H1 (cell line): ENCODE data around the gene SERPINA1. TPM values are rescaled to one million over a fixed set of nuclear protein-coding genes. Genes with fewer than 3 reads are reported as not detected.

ENCODE experiments used
- CTCF ChIA-PET: fragments of 300-600 bp; sonication (Branson Sonifier 250); formaldehyde crosslinking; loops from one replicate; lab custom pipeline; 2021; ENCODE audit not compliant: partially characterized antibody; lab: Charles Lee
- POLR2A ChIA-PET: fragments of 300-600 bp; sonication (Branson Sonifier 250); formaldehyde crosslinking; loops from one replicate; lab custom pipeline; 2021; ENCODE audit warnings: inconsistent platforms; ENCODE audit not compliant: partially characterized antibody; lab: Charles Lee
- DNase-seq, 2 experiments: peaks; one replicate each; pipeline versions ENCODE4 v3.0.0 to v3.0.0-alpha.2; 2010 to 2022; ENCODE audit warnings: low spot score in 2 of 2, low read depth in 1 of 2, mixed read lengths in 1 of 2
- FAIRE-seq: peaks from 2 replicates; lab custom pipeline; 2011; peaks lifted over from hg19 to GRCh38; lab: Jason Lieb, UNC
- H2AFZ ChIP-seq: 2 replicates; pipeline ENCODE4 v1.8.1; 2012; ENCODE audit warnings: low read length, inconsistent platforms
- H2AK5ac ChIP-seq: 2 replicates; pipeline ENCODE4 v1.6.1; 2013; ENCODE audit warnings: low read depth, low read length
- H2BK120ac ChIP-seq: replicated peaks from 2 replicates; pipeline ENCODE3; 2013; ENCODE audit warnings: low read depth, low read length, inconsistent platforms
- H2BK12ac ChIP-seq: 2 replicates; pipeline ENCODE4 v1.6.1; 2013; ENCODE audit warnings: low read depth, low read length
- H2BK15ac ChIP-seq: 2 replicates; pipeline ENCODE4 v1.6.1; 2013; ENCODE audit warnings: low read length
- H2BK20ac ChIP-seq: 2 replicates; pipeline ENCODE4 v1.6.1; 2013; ENCODE audit warnings: low read length
- H2BK5ac ChIP-seq: 2 replicates; pipeline ENCODE4 v1.6.1; 2013; ENCODE audit warnings: low read depth, low read length
- H3K14ac ChIP-seq: 2 replicates; pipeline ENCODE4 v1.6.1; 2013; ENCODE audit warnings: inconsistent platforms; ENCODE audit not compliant: insufficient read length
- H3K18ac ChIP-seq: 2 replicates; pipeline ENCODE4 v1.6.1; 2013; ENCODE audit warnings: low read length; ENCODE audit errors: extremely low read depth
- H3K23ac ChIP-seq: 2 replicates; pipeline ENCODE4 v1.6.1; 2013; ENCODE audit warnings: inconsistent platforms; ENCODE audit not compliant: insufficient read length
- H3K23me2 ChIP-seq: 2 replicates; pipeline ENCODE4 v1.6.1; 2013; ENCODE audit warnings: low read depth, low read length
- H3K27ac ChIP-seq: 2 replicates; pipeline ENCODE4 v1.6.1; 2011; ENCODE audit warnings: low read depth, low read length, inconsistent platforms
- H3K27me3 ChIP-seq, 4 experiments: replicated peaks in 1 of 4; 1 replicate in 1 of 4; 2 replicates in 3 of 4; pipeline versions ENCODE4 v1.6.1 to v1.8.1; 2011 to 2013; ENCODE audit warnings: low read length in 3 of 4, mild to moderate bottlenecking in 3 of 4, inconsistent platforms in 2 of 4, mixed read lengths in 2 of 4, moderate library complexity in 1 of 4; ENCODE audit not compliant: control insufficient read depth in 3 of 4, insufficient read depth in 3 of 4; ENCODE audit errors: extremely low read depth in 1 of 4
- H3K36me3 ChIP-seq, 4 experiments: 2 replicates each; pipeline versions ENCODE4 v1.6.1 to v1.8.1; 2011 to 2013; ENCODE audit warnings: mild to moderate bottlenecking in 4 of 4, low read length in 3 of 4, moderate library complexity in 2 of 4, control low read depth in 1 of 4, inconsistent platforms in 1 of 4; ENCODE audit not compliant: insufficient read depth in 4 of 4, control insufficient read depth in 2 of 4
- H3K4ac ChIP-seq: replicated peaks from 2 replicates; pipeline ENCODE3; 2013; ENCODE audit warnings: low read length, low read depth, mixed read lengths, inconsistent platforms; ENCODE audit not compliant: insufficient read length
- H3K4me1 ChIP-seq, 4 experiments: replicated peaks in 1 of 4; 1 replicate in 1 of 4; 2 replicates in 3 of 4; pipeline versions ENCODE4 v1.6.1 to v1.8.1; 2011 to 2013; ENCODE audit warnings: low read length in 3 of 4, inconsistent platforms in 2 of 4, mixed read lengths in 1 of 4; ENCODE audit not compliant: insufficient read depth in 4 of 4, control insufficient read depth in 3 of 4
- H3K4me2 ChIP-seq, 2 experiments: 2 replicates each; pipeline versions ENCODE4 v1.6.1 to v1.8.1; 2011 to 2013; ENCODE audit warnings: low read depth in 2 of 2, low read length in 2 of 2, control low read depth in 1 of 2, inconsistent platforms in 1 of 2, mild to moderate bottlenecking in 1 of 2; ENCODE audit not compliant: insufficient read depth in 1 of 2
- H3K4me3 ChIP-seq, 4 experiments: fragments of 200-600, 300-600 bp in 1 of 4; sonication (generic), shearing (Covaris generic), sonication (Bioruptor Twin) in 1 of 4; 2 replicates each; pipeline versions ENCODE4 v1.5.1 to v1.8.1; 2011 to 2016; ENCODE audit warnings: low read length in 4 of 4, low read depth in 3 of 4, control low read depth in 2 of 4, inconsistent platforms in 2 of 4, mild to moderate bottlenecking in 2 of 4, mixed read lengths in 1 of 4, moderate library complexity in 1 of 4; ENCODE audit not compliant: insufficient read depth in 2 of 4; ENCODE audit errors: extremely low read depth in 1 of 4
- H3K56ac ChIP-seq: replicated peaks from 2 replicates; pipeline ENCODE3; 2013; ENCODE audit warnings: low read depth, mild to moderate bottlenecking, mixed read lengths, low read length, inconsistent platforms; ENCODE audit not compliant: insufficient read length
- H3K79me1 ChIP-seq: 2 replicates; pipeline ENCODE4 v1.6.1; 2013; ENCODE audit warnings: low read depth, low read length, control low read depth
- H3K79me2 ChIP-seq, 2 experiments: 2 replicates each; pipeline versions ENCODE4 v1.6.1 to v1.8.1; 2012 to 2013; ENCODE audit warnings: low read length in 2 of 2, mild to moderate bottlenecking in 2 of 2, inconsistent platforms in 1 of 2; ENCODE audit not compliant: insufficient read depth in 2 of 2, control insufficient read depth in 1 of 2
- H3K9ac ChIP-seq, 4 experiments: replicated peaks in 1 of 4; 1 replicate in 1 of 4; 2 replicates in 3 of 4; pipeline versions ENCODE4 v1.6.1 to v1.8.1; 2011 to 2013; ENCODE audit warnings: low read depth in 3 of 4, low read length in 3 of 4, control low read depth in 2 of 4, mild to moderate bottlenecking in 2 of 4, moderate library complexity in 2 of 4, inconsistent platforms in 1 of 4; ENCODE audit errors: extremely low read depth in 1 of 4
- H3K9me3 ChIP-seq, 2 experiments: 2 replicates each; pipeline versions ENCODE4 v1.6.1 to v1.8.1; 2012 to 2013; ENCODE audit warnings: mild to moderate bottlenecking in 2 of 2, moderate library complexity in 2 of 2, control low read depth in 1 of 2, inconsistent platforms in 1 of 2, low read depth in 1 of 2, low read length in 1 of 2, mixed read lengths in 1 of 2; ENCODE audit not compliant: insufficient read depth in 2 of 2
- H4K20me1 ChIP-seq, 2 experiments: replicated peaks in 1 of 2; 2 replicates each; pipeline versions ENCODE3 to v1.8.1; 2011 to 2013; ENCODE audit warnings: inconsistent platforms in 2 of 2, low read length in 2 of 2, mild to moderate bottlenecking in 1 of 2; ENCODE audit not compliant: insufficient read depth in 2 of 2, control insufficient read depth in 1 of 2
- H4K5ac ChIP-seq: 2 replicates; pipeline ENCODE4 v1.6.1; 2013; ENCODE audit warnings: low read length, low read depth, mixed read lengths, inconsistent platforms; ENCODE audit not compliant: insufficient read length
- H4K8ac ChIP-seq: 2 replicates; pipeline ENCODE4 v1.8.0; 2013; ENCODE audit warnings: mild to moderate bottlenecking, moderate library complexity, low read length, inconsistent platforms; ENCODE audit not compliant: insufficient read depth; ENCODE audit errors: extremely low read depth
- H4K91ac ChIP-seq: replicated peaks from 2 replicates; pipeline ENCODE3; 2013; ENCODE audit warnings: low read length, mixed read lengths, inconsistent platforms; ENCODE audit not compliant: insufficient read length
- KDM4A ChIP-seq: IDR thresholded peaks from one replicate; pipeline ENCODE4 v1.7.1; 2012; ENCODE audit warnings: low read depth, mild to moderate bottlenecking, moderate library complexity, low read length, inconsistent platforms; ENCODE audit not compliant: severe bottlenecking
- KDM5A ChIP-seq: fragments of 200-600 bp; IDR thresholded peaks from 2 replicates; pipeline ENCODE4 v1.7.1; 2012; ENCODE audit warnings: mild to moderate bottlenecking, low read length, inconsistent platforms, mixed read lengths
- POLR2A ChIP-seq, 2 experiments: IDR thresholded peaks; 1 replicate in 1 of 2; 2 replicates in 1 of 2; pipeline ENCODE4 v1.6.1; 2011; ENCODE audit warnings: low read depth in 2 of 2, low read length in 2 of 2, mild to moderate bottlenecking in 2 of 2; ENCODE audit errors: control extremely low read depth in 1 of 2
- RFX5 ChIP-seq: IDR thresholded peaks from 2 replicates; pipeline ENCODE4 v1.6.1; 2011; ENCODE audit warnings: low read depth, low read length, improper control_type of control experiment, borderline replicate concordance
- WGBS, 2 experiments: shearing (Covaris generic) in 1 of 2; methylation state at CpG; one replicate each; pipeline versions ENCODE4 v1.1.6 to v1.1.7; 2013 to 2015; ENCODE audit warnings: low lambda C conversion rate in 2 of 2, mixed read lengths in 2 of 2, inconsistent platforms in 1 of 2, low coverage in 1 of 2, missing lambda C conversion rate in 1 of 2; ENCODE audit not compliant: insufficient replicate concordance in 2 of 2, insufficient coverage in 1 of 2, insufficient read length in 1 of 2; ENCODE audit errors: extremely low coverage in 1 of 2, missing lambda C conversion rate in 1 of 2; 5-methylcytosine and 5-hydroxymethylcytosine counted together
- polyA plus RNA-seq, 7 experiments: library from polyadenylated mRNA; depleted of rRNA in 3 of 7; stranded (reverse) in 5 of 7; unstranded in 2 of 7; fragments of >200 nt in 5 of 7; fragments of 200-250 nt in 2 of 7; gene quantifications; 1 replicate in 5 of 7; 2 replicates in 1 of 7; 4 replicates in 1 of 7; pipeline versions ENCODE4 v1.2.1 to v1.2.3, GENCODE V29; 2011 to 2013; ENCODE audit warnings: missing spikeins in 2 of 7, mixed read lengths in 2 of 7
- total RNA-seq: library from RNA; stranded (reverse); fragmentation: NEBNext Ultra II Directional; extraction: Animal tissue kit (Norgen Biotek cat#: 25700); gene quantifications from 2 replicates; pipeline ENCODE4 v1.2.1, GENCODE V29; 2021

Gene SERPINA1
- total and polyA plus RNA-seq, 2 of the 8 experiments (the other 6 are each of a cell fraction or from before 2014, with no cell fraction given) = 0.08 TPM; not detected in 1

GRCh38 chr14:94381149-94382030 is 7.0 kb downstream of the SERPINA1 start:
- Histone ChIP-seq H4K8ac (no peak overlapping the region), H3K79me2 (no peaks in the 10 kb centered on the region), H2BK5ac (no peak overlapping the region), H3K23me2 (no peaks in the 10 kb centered on the region), H3K4ac (no peak overlapping the region), H3K4me2 (no peak overlapping the region; a peak in 1 of 4 replicates), H3K18ac (no peak overlapping the region), H2AK5ac (no peak overlapping the region), H3K4me1 (peaks cover 0 to 7% (median 4%) of the 10 kb centered on the region in 4 experiments; a peak in 3 of 7 replicates), H3K36me3 (no peaks in the 10 kb centered on the region), H3K4me3 (no peak overlapping the region), H3K23ac (no peak overlapping the region), H3K27ac (no peak overlapping the region), H2AFZ (0 out of 2 replicates have a peak overlapping the region, but pooled peaks have one; percentile 24), H3K79me1 (no peaks in the 10 kb centered on the region), H2BK12ac (no peak overlapping the region), H3K14ac (no peak overlapping the region), H2BK120ac (no peak overlapping the region), H3K9ac (no peak overlapping the region), H4K5ac (no peak overlapping the region), H2BK20ac (no peak overlapping the region), H3K27me3 (no peaks in the 10 kb centered on the region), H3K9me3 (no peaks in the 10 kb centered on the region), H2BK15ac (no peak overlapping the region), H3K56ac (no peak overlapping the region), H4K20me1 (no peaks in the 10 kb centered on the region), H4K91ac (no peak overlapping the region)
- no peak for DNase-seq
- ChIA-PET POLR2A (interaction anchor here (1.4 kb wide), 1 partner anchor 11 kb away, joined by 3 read pairs; no protein-coding TSS in a partner anchor), CTCF (interaction anchor here (0.5 to 2.9 kb wide), 10 partner anchors 9 to 379 kb away, joined by 3 to 16 read pairs (median 4); no protein-coding TSS in a partner anchor)
- no peak for FAIRE-seq
- TF ChIP-seq RFX5 = no peak
- TF ChIP-seq KDM4A = no peak
- TF ChIP-seq POLR2A (IDR thresholded peaks at IDR 0.05; ENCODE audit: control extremely low read depth in 1 of 2, low read depth in 2 of 2, low read length in 2 of 2) = no peak
- no peak for TF ChIP-seq KDM5A
- 91% methylated on average over 7 of the region's 7 CpGs; no CpG with 5 or more reads in 1 of the 2 experiments for WGBS, 2 experiments
